Calu3 (cell line): ENCODE data around the gene EPHB2. TPM values are rescaled to one million over a fixed set of nuclear protein-coding genes. Genes with fewer than 3 reads are reported as not detected.

Experiments used
- BruUV-seq: library from RNA; stranded (reverse); fragments of 400-500 nt; replicated peaks from 2 replicates; lab custom pipeline; 2021; lab: Mats Ljungman, UMichigan
- CTCF ChIA-PET: fragments of 300-600 bp; sonication (Branson Sonifier 250); formaldehyde crosslinking; loops from one replicate; lab custom pipeline; 2022; ENCODE audit warnings: antibody characterized with exemption; lab: Charles Lee
- DNase-seq: peaks from one replicate; pipeline ENCODE4 v3.0.0; 2022
- H3K27ac Mint-ChIP-seq: one replicate; pipeline ENCODE4 v1.8.0; 2022; ENCODE audit warnings: mixed read lengths; ENCODE audit not compliant: unreplicated experiment
- H3K27me3 Mint-ChIP-seq: one replicate; pipeline ENCODE4 v1.8.0; 2022; ENCODE audit warnings: mixed read lengths; ENCODE audit not compliant: unreplicated experiment
- H3K36me3 Mint-ChIP-seq: one replicate; pipeline ENCODE4 v1.8.0; 2022; ENCODE audit warnings: mild to moderate bottlenecking, moderate library complexity, mixed read lengths; ENCODE audit not compliant: insufficient read depth, unreplicated experiment
- H3K4me1 Mint-ChIP-seq: one replicate; pipeline ENCODE4 v1.8.0; 2022; ENCODE audit warnings: mild to moderate bottlenecking, low read depth, mixed read lengths; ENCODE audit not compliant: unreplicated experiment
- H3K4me3 Mint-ChIP-seq: one replicate; pipeline ENCODE4 v1.8.0; 2022; ENCODE audit warnings: mild to moderate bottlenecking, low read depth, moderate library complexity, mixed read lengths; ENCODE audit not compliant: unreplicated experiment
- H3K9me3 Mint-ChIP-seq: one replicate; pipeline ENCODE4 v1.8.0; 2022; ENCODE audit warnings: low read depth, mixed read lengths; ENCODE audit not compliant: unreplicated experiment
- intact Hi-C: fragments of 100-400 bp; cut with micrococcal nuclease; formaldehyde crosslinking; loops from one replicate; pipeline ENCODE4 v1.10.0; 2022; ENCODE audit not compliant: unreplicated experiment
- total RNA-seq: library from RNA; stranded (reverse); gene quantifications from 2 replicates; pipeline ENCODE4 v1.2.3, GENCODE V29; 2022
- TF ChIP-seq, protein P1 (sequence below): fragments of 200-600 bp; IDR thresholded peaks from one replicate; pipeline ENCODE4 v1.8.0; 2022; ENCODE audit warnings: antibody characterized with exemption; ENCODE audit not compliant: unreplicated experiment

Gene EPHB2
- total RNA-seq, 1 experiment from 2014 or later = 19.3 TPM

DNA sequence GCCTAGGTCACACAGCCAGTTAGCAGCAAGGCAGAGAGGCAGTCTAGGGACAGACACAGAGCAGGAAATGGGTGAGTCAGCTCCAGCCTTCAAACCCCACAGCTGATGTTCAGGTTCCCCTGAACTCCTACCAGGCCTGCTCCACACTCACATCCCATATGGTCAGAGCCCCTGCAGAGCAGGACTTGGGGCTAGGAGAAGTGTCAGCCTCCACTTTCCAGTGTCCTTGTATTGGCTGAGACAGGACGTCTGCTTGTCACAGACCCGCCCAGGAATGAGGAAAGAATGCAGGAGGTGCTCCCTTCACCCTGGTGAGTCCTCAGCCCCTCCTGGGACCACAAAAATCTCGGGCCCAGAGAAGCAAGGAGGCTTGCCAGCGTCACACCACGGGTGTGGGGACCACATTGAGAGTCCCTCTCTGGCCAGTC lies 169.5 kb downstream of the EPHB2 start:
- no peaks in the 10 kb centered on the region for H3K9me3 Mint-ChIP-seq
- TF ChIP-seq, protein P1, sequence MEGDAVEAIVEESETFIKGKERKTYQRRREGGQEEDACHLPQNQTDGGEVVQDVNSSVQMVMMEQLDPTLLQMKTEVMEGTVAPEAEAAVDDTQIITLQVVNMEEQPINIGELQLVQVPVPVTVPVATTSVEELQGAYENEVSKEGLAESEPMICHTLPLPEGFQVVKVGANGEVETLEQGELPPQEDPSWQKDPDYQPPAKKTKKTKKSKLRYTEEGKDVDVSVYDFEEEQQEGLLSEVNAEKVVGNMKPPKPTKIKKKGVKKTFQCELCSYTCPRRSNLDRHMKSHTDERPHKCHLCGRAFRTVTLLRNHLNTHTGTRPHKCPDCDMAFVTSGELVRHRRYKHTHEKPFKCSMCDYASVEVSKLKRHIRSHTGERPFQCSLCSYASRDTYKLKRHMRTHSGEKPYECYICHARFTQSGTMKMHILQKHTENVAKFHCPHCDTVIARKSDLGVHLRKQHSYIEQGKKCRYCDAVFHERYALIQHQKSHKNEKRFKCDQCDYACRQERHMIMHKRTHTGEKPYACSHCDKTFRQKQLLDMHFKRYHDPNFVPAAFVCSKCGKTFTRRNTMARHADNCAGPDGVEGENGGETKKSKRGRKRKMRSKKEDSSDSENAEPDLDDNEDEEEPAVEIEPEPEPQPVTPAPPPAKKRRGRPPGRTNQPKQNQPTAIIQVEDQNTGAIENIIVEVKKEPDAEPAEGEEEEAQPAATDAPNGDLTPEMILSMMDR = no peak
- no peaks in the 10 kb centered on the region for H3K36me3 Mint-ChIP-seq
- H3K4me1 Mint-ChIP-seq = no peaks in the 10 kb centered on the region
- DNase-seq = no peak
- BruUV-seq = no TSS peak
- no peak overlapping the region for H3K4me3 Mint-ChIP-seq
- intact Hi-C loops = no loop called here
- H3K27ac Mint-ChIP-seq = no peak overlapping the region
- CTCF ChIA-PET = no interaction called here
- no peaks in the 10 kb centered on the region for H3K27me3 Mint-ChIP-seq

DNA sequence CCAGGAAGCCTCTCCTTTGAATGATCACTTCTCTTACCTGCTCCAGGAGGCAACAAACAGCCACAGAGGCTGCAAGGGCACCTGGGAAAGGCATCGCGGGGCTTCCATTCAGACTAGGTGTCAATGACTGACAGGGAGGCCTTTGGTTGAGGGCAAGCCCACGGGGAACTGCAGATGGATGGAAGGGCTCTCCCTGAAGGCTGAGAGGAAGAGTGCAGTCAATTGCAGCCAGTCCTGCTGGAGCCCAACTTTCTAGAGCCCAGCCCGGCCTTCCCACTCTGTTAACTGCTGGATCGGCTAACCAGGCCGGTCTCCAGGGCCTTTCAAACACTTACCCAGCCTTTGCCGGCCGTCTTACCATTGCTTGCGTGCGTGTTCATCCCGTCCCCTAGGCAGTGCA lies 172.8 kb downstream of the EPHB2 start:
- intact Hi-C loops = no loop called here
- BruUV-seq = no TSS peak
- CTCF ChIA-PET = no interaction called here

DNA sequence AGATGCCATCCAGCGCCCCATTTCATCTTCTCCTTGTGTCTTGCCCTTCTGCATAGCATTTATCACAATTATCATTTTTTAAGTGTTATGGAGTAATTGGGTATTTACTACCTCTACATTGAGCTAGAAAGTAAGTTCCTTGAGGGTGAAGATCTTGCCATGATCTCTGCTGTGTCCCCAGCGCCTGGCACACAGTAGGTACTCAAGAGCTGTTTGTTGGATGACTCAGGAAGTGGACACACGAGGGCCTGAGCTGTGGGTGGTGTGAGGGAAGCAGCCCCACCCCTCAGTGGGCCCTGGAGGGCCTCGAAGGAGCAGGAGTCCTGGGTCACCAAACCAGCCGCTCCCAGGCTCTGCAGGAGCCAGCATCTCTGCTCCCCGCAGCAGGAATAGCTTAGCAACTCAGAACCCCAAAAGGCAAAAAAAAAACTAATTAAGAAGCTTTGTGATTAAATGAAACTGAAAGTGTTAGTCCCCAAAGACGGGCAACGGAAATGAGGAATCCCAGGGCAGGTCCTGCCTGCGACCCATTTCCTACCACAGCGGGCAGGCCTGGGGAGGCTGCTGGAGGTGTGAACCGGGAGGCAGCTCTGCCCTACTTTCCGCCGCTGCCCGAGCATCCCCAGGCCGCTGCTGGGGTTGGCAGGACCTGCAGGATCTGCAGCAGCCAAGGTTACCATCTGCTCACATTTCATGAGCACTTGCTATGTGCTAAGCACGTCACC lies 174.3 kb downstream of the EPHB2 start:
- H3K27ac Mint-ChIP-seq = no peak overlapping the region
- H3K4me3 Mint-ChIP-seq = no peak overlapping the region
- CTCF ChIA-PET = no interaction called here
- TF ChIP-seq, protein P1 = no peak
- BruUV-seq = no TSS peak
- no peaks in the 10 kb centered on the region for H3K27me3 Mint-ChIP-seq
- H3K9me3 Mint-ChIP-seq = no peaks in the 10 kb centered on the region
- intact Hi-C loops = no loop called here
- no peaks in the 10 kb centered on the region for H3K4me1 Mint-ChIP-seq
- no peaks in the 10 kb centered on the region for H3K36me3 Mint-ChIP-seq
- DNase-seq = no peak

More for the DNA sequence above, 172.8 kb downstream of the EPHB2 start:
- Mint-ChIP-seq H3K4me1 (no peaks in the 10 kb centered on the region), H3K4me3 (no peak overlapping the region), H3K27me3 (no peaks in the 10 kb centered on the region), H3K36me3 (no peaks in the 10 kb centered on the region), H3K9me3 (no peaks in the 10 kb centered on the region), H3K27ac (no peak overlapping the region)
- TF ChIP-seq, protein P1 = no peak
- DNase-seq = no peak

DNA sequence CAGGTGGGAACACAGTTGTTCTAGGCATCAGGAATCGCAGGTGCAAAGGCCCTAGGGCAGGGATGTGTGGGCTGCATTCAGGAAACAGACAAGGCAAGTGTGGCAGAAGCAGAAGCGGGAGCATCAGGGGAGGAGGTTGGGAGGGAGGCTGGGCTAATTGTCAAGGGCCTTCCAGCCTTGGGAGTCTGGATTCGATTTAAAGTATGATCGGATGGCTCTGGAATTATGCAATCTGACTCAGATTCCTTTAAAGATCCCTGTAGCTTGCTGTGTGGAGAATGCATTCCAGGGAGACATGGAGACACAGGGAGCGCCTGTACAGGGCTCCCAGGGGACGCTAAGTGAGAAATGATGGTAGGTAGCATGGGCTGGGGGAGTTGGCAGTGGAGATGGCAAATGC lies 175.6 kb downstream of the EPHB2 start:
- TF ChIP-seq, protein P1 = no peak
- no peak overlapping the region for H3K27ac Mint-ChIP-seq
- no peaks in the 10 kb centered on the region for H3K36me3 Mint-ChIP-seq
- no peaks in the 10 kb centered on the region for H3K4me1 Mint-ChIP-seq
- intact Hi-C loops = no loop called here
- no peak overlapping the region for H3K4me3 Mint-ChIP-seq
- H3K9me3 Mint-ChIP-seq = no peaks in the 10 kb centered on the region
- no peak for DNase-seq
- H3K27me3 Mint-ChIP-seq = no peaks in the 10 kb centered on the region
- no TSS peak for BruUV-seq
- CTCF ChIA-PET = interaction anchor here (0.7 kb wide), 1 partner anchor 70 kb away, joined by 5 read pairs; no protein-coding TSS in a partner anchor
